ENCODE results near the gene SEMA5B. TPM values are rescaled to one million over a fixed set of nuclear protein-coding genes. Genes with fewer than 3 reads are reported as not detected.

SEMA5B gene
- total and polyA plus RNA-seq, 8 donors, result 0.61 to 9.0 (median 6.4) TPM

GRCh38 chr3:122893282-122893681 is 134.3 kb downstream of the SEMA5B start:
- H3K4me1 ChIP-seq, result no peaks in the 10 kb centered on the region
- H3K36me3 ChIP-seq, result no peaks in the 10 kb centered on the region
- DNase-seq (no peak), ATAC-seq (no peak)
- H3K27ac ChIP-seq, result no peak overlapping the region
- peaks cover 0 to 1% of the 10 kb centered on the region in 2 donors for H3K27me3 ChIP-seq
- intact Hi-C loops (cut with DNase I), result no loop called here
- no peaks in the 10 kb centered on the region for H3K9me3 ChIP-seq
- no peak for TF ChIP-seq CTCF (IDR thresholded peaks at IDR 0.05)
- H3K4me3 ChIP-seq, result no peak overlapping the region

- intact Hi-C loops (cut with DNase I), result no loop called here
- Histone ChIP-seq H3K27me3 (no peaks in the 10 kb centered on the region), H3K4me3 (no peak overlapping the region), H3K27ac (no peak overlapping the region), H3K36me3 (no peaks in the 10 kb centered on the region), H3K4me1 (no peaks in the 10 kb centered on the region), H3K9me3 (no peaks in the 10 kb centered on the region)
- TF ChIP-seq CTCF (IDR thresholded peaks at IDR 0.05), result no peak
- ATAC-seq, result no peak
- DNase-seq, result no peak
Measured at GRCh38 chr3:122892118-122892960, 135.2 kb downstream of the SEMA5B start.

- ATAC-seq, result no peak
- Histone ChIP-seq H3K9me3 (no peaks in the 10 kb centered on the region), H3K27ac (no peak overlapping the region), H3K4me3 (no peak overlapping the region), H3K4me1 (no peaks in the 10 kb centered on the region), H3K36me3 (peaks cover 0 to 5% of the 10 kb centered on the region in 2 donors), H3K27me3 (no peaks in the 10 kb centered on the region)
- no peak for DNase-seq
- intact Hi-C loops (cut with DNase I), result no loop called here
- TF ChIP-seq CTCF (IDR thresholded peaks at IDR 0.05), result no peak
Measured at GRCh38 chr3:122890720-122891220, 136.8 kb downstream of the SEMA5B start.

- DNase-seq, result peak in 3 of 4 donors; percentile 34 to 71 (median 53)
Measured at GRCh38 chr3:122890077-122890719, 137.4 kb downstream of the SEMA5B start.

More at GRCh38 chr3:122890077-122890719, 137.4 kb downstream of the SEMA5B start:
- no peak for TF ChIP-seq CTCF (IDR thresholded peaks at IDR 0.05)
- no peak overlapping the region for H3K4me3 ChIP-seq
- H3K9me3 ChIP-seq, result no peaks in the 10 kb centered on the region
- no peak overlapping the region for H3K27ac ChIP-seq
- no peaks in the 10 kb centered on the region for H3K4me1 ChIP-seq
- intact Hi-C loops (cut with DNase I), result no loop called here
- H3K36me3 ChIP-seq, result peaks cover 0 to 5% of the 10 kb centered on the region in 2 donors
- no peaks in the 10 kb centered on the region for H3K27me3 ChIP-seq
- peak; percentile 84 for ATAC-seq

All from left lung (tissue), 10 donors.